CD4-positive, alpha-beta T cell treated with Interleukin-17A for 1 hour (primary cell): ENCODE data around the gene DUSP22.
A peak's percentile ranks its signal among the peaks of the same experiment; 100 is the strongest.
"Not testable (repeated sequence)": the region's sequence is repeated elsewhere in the genome, so short reads cannot be mapped to it uniquely, and the experiment has no call there.

Source experiments
- DNase-seq: peaks from one replicate; pipeline ENCODE4 v3.0.0-alpha.2; 2020

The DUSP22 gene

DNA sequence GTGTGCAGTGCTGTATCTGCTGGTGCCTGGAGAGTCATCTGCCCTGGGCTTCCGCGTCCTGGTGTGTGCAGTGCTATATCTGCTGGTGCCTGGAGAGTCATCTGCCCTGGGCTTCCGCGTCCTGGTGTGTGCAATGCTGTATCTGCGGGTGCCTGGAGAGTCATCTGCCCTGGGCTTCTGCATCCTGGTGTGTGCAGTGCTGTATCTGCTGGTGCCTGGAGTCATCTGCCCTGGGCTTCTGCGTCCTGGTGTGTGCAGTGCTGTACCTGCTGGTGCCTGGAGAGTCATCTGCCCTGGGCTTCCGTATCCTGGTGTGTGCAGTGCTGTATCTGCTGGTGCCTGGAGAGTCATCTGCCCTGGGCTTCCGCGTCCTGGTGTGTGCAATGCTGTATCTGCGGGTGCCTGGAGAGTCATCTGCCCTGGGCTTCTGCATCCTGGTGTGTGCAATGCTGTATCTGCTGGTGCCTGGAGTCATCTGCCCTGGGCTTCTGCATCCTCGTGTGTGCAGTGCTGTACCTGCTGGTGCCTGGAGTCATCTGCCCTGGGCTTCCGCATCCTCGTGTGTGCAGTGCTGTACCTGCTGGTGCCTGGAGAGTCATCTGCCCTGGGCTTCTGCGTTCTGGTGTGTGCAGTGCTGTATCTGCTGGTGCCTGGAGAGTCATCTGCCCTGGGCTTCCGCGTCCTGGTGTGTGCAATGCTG is 33.0 kb downstream of the DUSP22 start:
- not testable (repeated sequence) for DNase-seq

- DNase-seq, result not testable (repeated sequence)
Observed at GRCh38 chr6:326066-326465, 33.8 kb downstream of the DUSP22 start.

DNA sequence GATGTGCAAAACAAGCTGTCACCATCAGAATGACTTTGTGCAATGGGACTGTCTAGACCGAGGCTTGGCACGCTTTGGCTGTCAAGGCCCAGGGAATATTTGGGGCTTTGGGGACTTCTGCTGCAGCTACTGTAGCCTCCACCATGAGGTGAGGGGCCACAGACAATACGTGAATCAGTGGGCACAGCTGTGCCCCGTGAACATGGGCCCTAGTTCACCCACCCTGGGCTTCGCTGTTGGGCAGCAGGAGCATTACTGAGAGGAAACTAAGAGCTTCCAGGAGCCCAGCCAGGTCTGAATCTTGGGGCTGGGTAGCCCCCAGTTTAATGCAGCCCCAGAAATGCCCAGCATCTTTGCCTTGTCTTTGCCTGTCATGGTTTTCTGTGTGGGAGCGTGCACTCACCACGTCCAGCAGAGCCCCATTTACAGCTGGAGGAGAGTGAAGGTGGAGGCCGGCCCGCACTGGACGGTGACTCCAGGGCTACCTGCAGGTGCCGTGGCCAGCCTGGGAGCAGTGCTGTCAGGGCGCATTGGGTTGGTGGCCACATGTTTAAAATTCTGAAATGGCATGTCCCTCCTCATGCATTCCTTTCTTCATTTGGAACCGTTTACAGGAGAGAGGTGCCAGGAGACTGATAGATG is 34.7 kb downstream of the DUSP22 start:
- DNase-seq, result no peak

DNA sequence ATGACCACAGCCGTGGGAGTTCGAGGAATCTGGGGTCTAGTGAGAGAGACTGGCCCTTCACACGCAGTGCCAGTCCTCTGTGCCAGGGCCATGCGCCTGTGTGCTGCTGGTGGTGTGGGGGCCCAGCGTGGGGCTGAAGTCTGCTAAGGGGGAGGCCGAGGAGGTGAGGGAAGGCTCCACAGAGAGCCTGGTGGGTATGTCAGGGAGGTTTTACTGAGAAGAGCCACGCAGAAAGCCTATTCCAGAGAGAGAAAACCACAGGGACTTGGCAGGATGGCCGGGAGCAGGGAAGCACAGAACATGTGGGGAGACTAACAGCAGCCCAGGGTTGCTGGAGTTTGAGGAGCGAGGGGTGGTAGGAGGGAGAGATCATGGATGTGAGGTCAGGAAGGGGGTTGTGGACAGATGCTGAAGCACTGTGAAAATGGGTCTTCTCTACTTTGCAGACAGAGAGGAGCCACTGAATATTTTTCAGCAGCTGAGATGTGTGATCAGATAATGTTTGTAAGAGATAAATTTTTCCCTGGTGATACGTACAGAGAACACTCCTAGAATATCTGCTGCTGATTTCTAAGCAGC is 35.3 kb downstream of the DUSP22 start:
- no peak for DNase-seq

- DNase-seq, result no peak
Observed at GRCh38 chr6:328136-328670, 35.9 kb downstream of the DUSP22 start.

GRCh38 chr6:328924-329323 is 36.6 kb downstream of the DUSP22 start:
- DNase-seq, result no peak

- no peak for DNase-seq
Observed at GRCh38 chr6:329888-330691, 37.8 kb downstream of the DUSP22 start.

DNA sequence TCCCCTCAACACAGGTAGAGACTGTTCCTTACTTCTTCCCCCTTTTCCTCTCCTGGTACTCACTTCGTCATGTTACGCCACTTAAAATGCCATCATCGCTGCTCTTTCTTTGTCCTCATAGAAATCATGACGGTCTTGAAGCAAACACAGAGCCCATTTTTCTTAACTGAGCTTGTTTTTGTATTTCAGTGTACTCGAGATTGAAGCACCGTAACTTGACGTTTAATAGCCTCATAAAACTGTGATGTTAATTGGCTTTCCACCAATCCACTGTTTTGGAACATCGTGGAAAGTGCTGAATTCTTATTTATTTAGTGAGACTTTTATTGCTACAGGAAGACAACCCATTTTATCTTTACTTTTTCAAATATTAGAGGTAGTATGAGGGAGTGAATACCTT is 38.7 kb downstream of the DUSP22 start:
- no peak for DNase-seq

DNA sequence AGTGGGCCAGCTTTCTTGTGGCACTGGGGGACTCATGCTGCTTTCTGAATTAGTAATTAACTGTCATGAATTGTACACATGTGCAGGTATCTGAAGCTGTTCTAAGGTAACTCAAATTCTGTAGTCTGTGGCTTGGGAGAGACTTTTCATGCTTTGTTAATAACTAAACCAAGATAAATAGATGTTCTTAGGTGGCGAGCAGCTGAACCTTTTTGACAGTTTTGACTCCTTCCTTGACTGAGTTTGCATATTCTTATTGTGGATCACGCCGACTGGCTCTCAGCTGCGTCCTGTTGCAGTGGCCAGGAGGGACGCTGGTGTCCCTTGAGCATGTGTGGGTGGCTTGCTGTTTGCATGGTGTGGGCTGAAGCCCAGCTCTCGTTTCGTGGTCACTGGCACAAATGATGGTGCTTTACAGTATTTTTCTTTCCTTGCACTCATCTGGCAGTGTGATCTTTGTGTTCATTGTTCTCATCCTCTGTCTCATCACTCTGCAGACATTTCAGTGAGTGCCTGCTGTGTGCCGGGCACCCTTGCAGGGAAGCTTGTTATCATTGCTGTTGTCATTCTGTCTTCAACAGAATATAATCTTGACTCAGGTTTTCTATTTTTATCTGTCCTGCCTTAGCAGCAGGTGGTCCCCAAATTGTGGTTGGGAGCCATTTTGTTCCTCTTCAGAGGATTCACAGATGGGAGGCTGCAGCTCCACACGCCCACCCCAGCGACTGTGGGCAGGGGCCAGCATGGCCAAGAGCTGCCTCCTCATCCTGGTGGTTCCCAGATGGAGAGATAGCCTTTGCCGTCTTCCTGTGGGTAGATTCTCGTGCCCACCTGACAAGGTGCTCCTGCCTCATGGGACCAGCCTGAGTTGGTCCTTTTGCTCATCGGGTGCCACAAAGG is 39.6 kb downstream of the DUSP22 start:
- no peak for DNase-seq

DNA sequence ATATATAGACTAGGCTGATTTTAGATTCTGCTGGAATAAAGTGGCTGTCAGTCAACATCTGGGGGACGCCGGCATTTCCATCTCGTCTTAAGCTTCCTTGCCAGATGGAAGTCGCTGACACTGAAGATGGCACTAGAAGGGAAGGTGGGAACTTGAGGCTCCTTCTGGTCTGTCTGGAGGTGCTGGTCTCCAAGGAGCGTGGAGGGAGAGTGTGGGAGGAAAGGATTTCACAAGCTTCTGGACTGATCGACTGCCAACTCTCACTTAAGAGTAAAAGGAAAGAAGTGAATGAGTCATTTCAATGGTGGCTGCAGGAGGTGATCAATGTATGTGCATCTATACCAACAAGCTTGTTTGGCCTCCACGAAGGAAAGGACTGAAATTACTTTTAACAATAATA is 40.4 kb downstream of the DUSP22 start:
- no peak for DNase-seq

- DNase-seq, result no peak
Observed at GRCh38 chr6:333379-334002, 41.2 kb downstream of the DUSP22 start.

DNA sequence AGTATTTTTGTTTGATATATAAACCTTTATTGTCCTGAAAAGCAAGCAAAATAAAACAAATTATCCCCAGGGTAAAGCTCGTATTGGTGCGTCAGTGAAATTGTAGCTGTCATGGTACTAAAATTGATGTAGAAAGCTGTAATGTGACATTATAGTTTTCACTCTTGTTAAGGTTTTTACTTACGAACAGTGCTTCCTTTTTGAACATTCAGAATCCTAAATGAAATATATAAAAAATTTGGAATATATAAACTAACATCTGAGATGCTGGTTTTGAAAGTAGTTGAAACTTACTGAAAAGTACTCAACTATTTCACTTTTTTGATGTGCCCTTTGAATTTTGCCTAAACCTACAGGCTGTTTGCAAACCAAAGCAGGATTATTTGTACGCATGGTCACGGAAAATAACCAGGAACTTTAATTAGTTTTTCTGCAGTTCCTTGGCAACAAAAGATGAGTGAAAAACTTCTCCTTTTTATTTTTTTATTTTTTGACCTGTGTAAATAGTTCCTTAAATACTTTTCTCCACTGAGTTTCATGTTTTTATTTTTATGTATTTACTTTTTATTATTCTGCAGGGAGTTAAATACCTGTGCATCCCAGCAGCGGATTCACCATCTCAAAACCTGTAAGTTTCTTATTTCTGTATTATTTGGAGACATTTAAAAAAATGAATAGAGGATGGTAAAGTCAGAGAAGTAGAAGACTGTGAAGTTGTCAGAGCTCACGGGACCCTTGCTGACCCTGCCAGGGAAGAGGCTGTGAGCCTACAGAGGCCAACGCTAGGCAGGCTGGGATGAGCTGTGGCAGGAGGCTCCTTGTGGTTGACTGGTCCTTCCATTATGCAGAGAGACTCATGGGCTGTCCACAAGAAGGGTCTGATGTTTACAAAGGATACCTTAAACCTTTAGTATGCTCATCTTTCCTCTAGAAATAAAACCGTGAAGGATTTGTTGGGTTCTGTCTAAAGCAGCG is 42.5 kb downstream of the DUSP22 start:
- no peak for DNase-seq

- no peak for DNase-seq
Observed at GRCh38 chr6:335572-335971, 43.3 kb downstream of the DUSP22 start.

DNA sequence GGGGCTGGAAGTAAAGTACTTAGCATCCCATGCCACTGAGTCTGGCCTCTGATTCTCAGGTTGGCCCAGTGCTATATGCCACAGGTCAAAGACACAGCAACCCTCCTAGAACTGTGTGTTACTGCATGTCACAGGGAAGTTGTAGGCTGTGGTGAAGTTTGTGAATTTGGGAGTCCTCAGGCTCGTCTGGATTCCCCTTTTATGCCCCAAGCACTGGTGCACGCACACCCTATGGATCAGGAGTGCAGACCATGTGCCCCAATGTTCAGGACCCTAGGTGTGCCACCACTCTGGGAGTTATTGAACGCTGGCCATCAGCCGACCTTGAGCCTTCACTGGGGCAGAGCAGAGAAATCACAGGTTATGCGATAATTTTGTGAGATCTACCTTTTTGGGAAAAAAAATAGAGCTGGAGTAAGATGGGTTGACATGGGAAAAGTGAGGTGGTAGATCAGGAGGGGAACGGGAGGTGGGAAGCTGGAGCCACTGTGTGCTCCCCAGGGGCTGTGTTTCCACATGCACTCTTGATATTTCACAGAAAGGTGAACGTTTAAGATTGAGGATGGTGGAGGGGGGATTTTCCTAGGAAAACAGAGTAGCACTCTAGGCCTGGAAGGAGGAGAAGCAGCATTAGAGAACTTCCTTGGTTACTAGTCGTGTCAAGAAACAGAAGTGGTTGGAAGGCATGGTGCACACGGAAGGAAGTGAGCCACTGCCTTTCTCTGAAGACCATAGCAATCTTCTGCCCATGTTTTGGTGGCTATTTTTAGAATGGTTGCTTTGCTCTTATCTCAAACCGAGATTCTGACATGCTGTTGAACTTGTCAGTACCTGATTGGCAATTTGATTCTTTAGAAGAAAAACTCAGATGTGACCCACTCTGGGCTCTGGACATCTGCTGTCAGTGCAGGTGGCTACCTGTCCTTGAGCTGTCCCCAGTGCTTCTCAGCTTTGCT is 44.1 kb downstream of the DUSP22 start:
- DNase-seq, result peak; percentile 25

DNA sequence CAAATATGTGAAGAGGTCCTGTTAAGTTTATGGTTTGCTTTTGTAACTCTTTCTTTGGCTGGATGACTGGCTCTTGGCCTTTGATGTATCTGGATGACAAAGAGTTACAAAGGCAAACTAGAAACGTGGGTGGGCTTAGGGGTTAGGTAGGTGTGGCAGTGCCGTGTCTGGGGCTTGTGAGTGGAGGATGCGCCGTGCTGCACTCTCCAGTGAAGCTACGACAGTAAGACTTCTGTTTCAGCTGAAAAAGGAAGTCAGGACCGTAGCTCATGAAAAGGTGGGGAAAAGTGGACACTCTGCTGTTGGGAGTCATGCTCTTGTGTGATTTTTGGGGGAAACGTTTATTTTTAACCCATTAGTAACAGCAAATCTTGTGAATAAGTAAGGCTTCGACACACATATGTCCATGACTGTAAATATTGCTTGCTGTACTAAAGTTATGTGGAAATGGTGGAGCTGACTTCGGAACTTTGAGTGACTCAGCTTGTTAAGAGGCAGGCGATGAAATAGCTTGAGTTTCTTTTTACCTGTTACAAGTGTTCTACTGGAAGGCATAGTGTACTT is 45.6 kb downstream of the DUSP22 start:
- DNase-seq, result no peak

- DNase-seq, result no peak
Observed at GRCh38 chr6:338815-339262, 46.6 kb downstream of the DUSP22 start.

GRCh38 chr6:339480-339879 is 47.2 kb downstream of the DUSP22 start:
- DNase-seq, result peak; percentile 33

DNA sequence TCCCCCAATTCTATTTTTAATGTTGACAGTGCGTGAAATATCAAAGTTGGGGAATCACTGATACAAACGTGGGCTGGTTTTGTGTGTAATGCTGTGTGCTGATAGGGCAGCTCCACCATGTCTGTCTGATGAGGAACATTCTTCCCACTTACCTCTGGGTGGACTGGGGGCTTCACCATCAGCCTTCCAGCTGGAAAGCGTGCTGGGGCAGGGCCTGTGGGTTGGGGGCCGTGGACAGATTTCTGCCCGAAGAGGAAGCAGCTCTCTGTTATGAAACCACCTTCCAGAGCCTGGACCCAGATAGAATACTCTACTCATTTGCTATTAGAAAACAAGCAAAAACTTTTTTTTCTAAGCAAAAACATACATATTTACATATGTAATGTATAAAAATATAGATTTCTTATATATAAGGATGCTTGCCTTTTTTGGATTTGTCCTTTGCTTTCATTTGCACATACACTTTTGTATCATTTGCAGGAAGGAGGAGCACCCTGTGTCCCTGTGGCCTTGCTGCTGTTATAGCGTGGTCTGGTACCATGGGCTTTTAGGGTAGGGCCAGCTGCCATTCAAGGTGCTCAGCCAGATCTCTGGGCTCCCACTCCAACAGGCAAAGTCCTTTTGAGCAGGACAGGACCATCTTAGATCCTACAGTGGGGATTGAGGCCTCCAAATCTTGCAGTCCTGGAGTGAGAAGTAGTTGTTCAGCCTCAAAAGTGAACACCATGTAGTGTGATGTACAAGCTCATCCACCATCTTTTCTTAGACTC is 48.1 kb downstream of the DUSP22 start:
- DNase-seq, result no peak
